Measurements from ENCODE around the gene S100A16. TPM values are rescaled to one million over a fixed set of nuclear protein-coding genes. Genes with fewer than 3 reads are reported as not detected.

Gene S100A16
- total RNA-seq, 2 experiments from 2014 or later: not detected

DNA sequence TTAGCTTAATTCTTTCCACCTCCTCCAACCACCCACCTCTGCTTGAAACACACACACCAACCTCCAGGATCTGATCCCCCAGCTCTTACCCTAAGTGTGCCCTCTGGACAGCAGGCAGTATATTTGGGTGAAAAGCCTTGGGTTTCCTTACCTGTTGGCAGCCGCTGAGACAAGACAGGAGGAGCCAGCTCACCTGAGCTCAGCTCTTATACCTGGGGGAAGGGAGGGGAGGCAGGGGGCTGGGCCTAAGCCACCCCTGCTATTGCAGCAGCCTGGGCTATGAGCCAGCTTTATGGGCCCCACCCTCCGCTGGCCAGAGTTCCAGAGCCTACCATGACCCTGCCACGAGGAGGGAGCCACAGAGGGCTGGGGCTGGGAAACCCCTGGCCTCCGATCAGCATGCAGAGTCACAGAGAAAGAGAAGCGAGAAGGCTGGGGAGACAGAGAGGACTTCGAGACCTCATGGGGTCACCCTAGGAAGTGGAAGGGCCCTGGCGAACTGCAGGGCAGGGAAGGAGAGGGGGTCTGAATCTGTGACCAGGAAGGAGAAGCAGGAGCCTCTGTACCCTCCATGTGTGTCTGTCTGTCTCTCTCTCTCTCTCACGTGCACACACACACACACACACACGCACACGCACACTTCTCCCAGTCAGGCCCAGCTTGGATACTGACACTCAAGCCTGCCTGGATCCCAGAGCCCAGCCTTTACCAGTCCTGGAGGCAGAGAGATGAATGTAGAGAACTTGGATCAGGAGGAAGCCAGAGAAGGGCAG lies 3.4 kb upstream of the S100A16 start, which contains the start of gene S100A14:
Gene S100A14, minus strand, starts transcription at position 182 of the 773 bp plus-strand sequence. CDS start 467 bp downstream, outside the sequence.
- CTCF ChIA-PET: interaction anchor here (0.6 to 6.5 kb wide), 12 partner anchors 9 to 107 kb away, joined by 3 to 60 read pairs (median 6); partner anchors contain the start of genes CHTOP, S100A1 and S100A13
- Mint-ChIP-seq H3K9me3 (ENCODE audit: low read depth) (no peaks in the 10 kb centered on the region), H3K36me3 (ENCODE audit: low read depth) (no peaks in the 10 kb centered on the region), H3K27ac (peak within 1 kb of the TSS; percentile 39), H3K4me1 (peaks cover 20% of the 10 kb centered on the region), H3K27me3 (no peaks in the 10 kb centered on the region), H3K4me3 (no peak within 1 kb of the TSS)
- POLR2A ChIA-PET: no interaction called here
- no peak for DNase-seq
- intact Hi-C loops (cut with DNase I, micrococcal nuclease): loop anchor here in 1 of 2 experiments (5.0 kb wide), 1 partner anchor 84 kb away; no protein-coding TSS in a partner anchor
- no peak for ATAC-seq

DNA sequence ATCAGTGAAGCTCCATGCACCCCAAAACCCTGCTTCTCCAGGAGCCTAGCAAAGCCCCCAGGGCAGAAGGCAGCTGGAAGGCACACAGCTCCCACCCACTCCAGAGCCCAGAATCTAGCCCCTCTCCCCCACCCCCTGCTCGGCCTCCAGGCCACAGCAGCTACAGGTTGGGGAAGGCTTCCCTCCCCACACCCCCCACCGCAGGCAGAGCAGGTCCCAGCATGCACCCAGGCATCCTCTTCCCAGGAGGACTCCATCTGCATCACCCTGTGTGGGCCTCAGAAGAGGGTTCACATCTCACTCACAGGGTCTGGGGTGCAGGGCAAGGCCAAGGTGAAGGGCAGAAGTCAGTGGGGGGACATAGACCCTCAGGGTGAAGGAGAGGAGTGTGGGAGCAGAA lies 2.5 kb upstream of the S100A16 start:
- H3K27ac Mint-ChIP-seq: no peak overlapping the region
- no peaks in the 10 kb centered on the region for H3K9me3 Mint-ChIP-seq (ENCODE audit: low read depth)
- H3K4me3 Mint-ChIP-seq: no peak overlapping the region
- DNase-seq (no peak), ATAC-seq (no peak)
- CTCF ChIA-PET: interaction anchor here (0.6 to 6.5 kb wide), 7 partner anchors 8 to 106 kb away, joined by 3 to 60 read pairs (median 4); partner anchors contain the start of genes CHTOP, S100A1 and S100A13
- H3K36me3 Mint-ChIP-seq (ENCODE audit: low read depth): no peaks in the 10 kb centered on the region
- peaks cover 20% of the 10 kb centered on the region for H3K4me1 Mint-ChIP-seq
- intact Hi-C loops (cut with DNase I, micrococcal nuclease): loop anchor here in 1 of 2 experiments (5.0 kb wide), 1 partner anchor 83 kb away; no protein-coding TSS in a partner anchor
- POLR2A ChIA-PET: no interaction called here
- H3K27me3 Mint-ChIP-seq: no peaks in the 10 kb centered on the region

DNA sequence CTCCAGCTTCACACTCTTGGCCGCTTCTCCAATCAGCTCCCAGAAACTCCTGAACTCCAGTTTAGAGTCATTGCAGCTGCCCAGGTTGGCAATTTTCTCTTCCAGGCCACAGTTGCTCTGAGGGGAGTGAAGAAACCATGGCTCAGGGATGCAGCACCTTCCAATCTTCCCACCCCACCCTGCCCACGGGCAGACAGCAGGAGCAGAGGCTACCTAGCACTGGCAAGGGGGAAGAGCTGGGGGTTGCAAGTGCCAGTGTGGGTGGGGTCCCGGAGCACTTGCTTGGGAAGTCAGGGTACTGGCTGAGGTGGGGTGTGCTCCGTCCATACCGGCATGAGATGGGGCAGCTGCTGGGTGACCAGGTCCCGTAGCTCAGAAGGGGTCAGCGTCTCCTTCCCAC lies 2.0 kb upstream of the S100A16 start:
- no peak for DNase-seq
- Mint-ChIP-seq H3K36me3 (ENCODE audit: low read depth) (no peaks in the 10 kb centered on the region), H3K27me3 (no peaks in the 10 kb centered on the region), H3K4me3 (no peak overlapping the region), H3K9me3 (ENCODE audit: low read depth) (no peaks in the 10 kb centered on the region), H3K27ac (no peak overlapping the region), H3K4me1 (peaks cover 20% of the 10 kb centered on the region)
- ChIA-PET POLR2A (interaction anchor here (0.7 kb wide), 1 partner anchor 37 kb away, joined by 7 read pairs; no protein-coding TSS in a partner anchor), CTCF (interaction anchor here (1.0 to 6.5 kb wide), 7 partner anchors 8 to 105 kb away, joined by 3 to 60 read pairs (median 4); partner anchors contain the start of genes S100A1 and S100A13)
- ATAC-seq: no peak
- intact Hi-C loops (cut with DNase I, micrococcal nuclease): loop anchor here in 1 of 2 experiments (5.0 kb wide), 1 partner anchor 83 kb away; no protein-coding TSS in a partner anchor

DNA sequence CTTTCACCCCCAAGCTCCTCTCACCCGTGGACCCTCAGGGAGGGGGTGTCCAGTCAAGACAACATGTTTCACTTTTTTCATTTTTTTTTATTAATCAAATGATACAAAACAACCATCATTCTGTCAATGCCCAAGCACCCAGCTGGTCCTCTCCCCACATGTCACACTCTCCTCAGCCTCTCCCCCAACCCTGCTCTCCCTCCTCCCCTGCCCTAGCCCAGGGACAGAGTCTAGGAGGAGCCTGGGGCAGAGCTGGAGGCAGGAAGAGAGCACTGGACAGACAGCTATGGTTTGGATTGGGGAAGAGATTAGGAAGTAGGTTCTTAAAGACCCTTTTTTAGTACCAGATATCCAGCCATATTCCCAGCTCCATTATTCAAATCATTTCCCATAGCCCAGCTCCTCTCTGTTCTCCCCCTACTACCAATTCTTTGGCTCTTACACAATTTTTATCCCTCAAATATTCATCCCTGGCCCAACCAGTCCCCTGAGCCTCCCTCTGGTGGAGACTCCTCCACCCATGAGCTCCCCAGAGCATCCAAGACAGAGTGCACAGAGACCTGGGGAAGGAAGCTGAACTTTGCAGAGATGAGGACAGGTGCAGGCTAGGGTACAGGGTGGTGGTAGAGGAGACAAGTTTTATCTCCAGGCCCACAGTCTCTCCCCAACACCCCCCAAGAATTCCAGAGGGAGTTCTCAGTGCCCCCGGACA lies 1.4 kb upstream of the S100A16 start:
- no peak overlapping the region for H3K4me3 Mint-ChIP-seq
- POLR2A ChIA-PET: interaction anchor here (0.7 to 0.8 kb wide), 2 partner anchors 27 to 37 kb away, joined by 3 to 7 read pairs; no protein-coding TSS in a partner anchor
- H3K9me3 Mint-ChIP-seq (ENCODE audit: low read depth): no peaks in the 10 kb centered on the region
- H3K36me3 Mint-ChIP-seq (ENCODE audit: low read depth): no peaks in the 10 kb centered on the region
- H3K27ac Mint-ChIP-seq: no peak overlapping the region
- intact Hi-C loops (cut with DNase I, micrococcal nuclease): no loop called here
- H3K27me3 Mint-ChIP-seq: no peaks in the 10 kb centered on the region
- H3K4me1 Mint-ChIP-seq: peaks cover 20% of the 10 kb centered on the region
- ATAC-seq: no peak
- no peak for DNase-seq
- CTCF ChIA-PET: interaction anchor here (0.6 to 6.5 kb wide), 9 partner anchors 9 to 259 kb away, joined by 3 to 60 read pairs (median 4); partner anchors contain the start of genes S100A1 and S100A13

DNA sequence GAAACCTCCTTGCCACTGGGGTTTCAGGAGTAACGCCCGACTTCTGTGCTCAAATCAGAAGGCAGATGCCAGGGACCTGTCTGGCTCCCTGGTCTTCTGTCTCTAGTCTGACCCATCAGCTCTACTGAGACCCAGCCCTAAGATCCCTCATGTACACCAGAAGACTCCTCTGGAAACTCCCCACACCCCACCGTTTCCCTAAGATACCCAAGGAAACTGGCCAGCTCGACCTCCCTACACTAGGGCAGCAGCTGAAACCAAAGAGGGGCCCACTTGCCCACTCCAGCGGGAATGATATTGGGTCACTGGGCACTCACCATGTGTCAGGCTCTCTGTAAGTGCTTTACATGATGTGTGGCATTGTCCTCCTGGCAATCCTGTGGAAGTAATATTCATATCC lies 469 bp upstream of the S100A16 start:
- Mint-ChIP-seq H3K27ac (no peak overlapping the region), H3K27me3 (no peaks in the 10 kb centered on the region), H3K4me3 (no peak overlapping the region), H3K36me3 (ENCODE audit: low read depth) (no peaks in the 10 kb centered on the region), H3K4me1 (peaks cover 20% of the 10 kb centered on the region), H3K9me3 (ENCODE audit: low read depth) (no peaks in the 10 kb centered on the region)
- no peak for DNase-seq
- ChIA-PET POLR2A (no interaction called here), CTCF (interaction anchor here (1.7 kb wide), 1 partner anchor 10 kb away, joined by 4 read pairs; no protein-coding TSS in a partner anchor)
- no peak for ATAC-seq
- intact Hi-C loops (cut with DNase I, micrococcal nuclease): no loop called here

DNA sequence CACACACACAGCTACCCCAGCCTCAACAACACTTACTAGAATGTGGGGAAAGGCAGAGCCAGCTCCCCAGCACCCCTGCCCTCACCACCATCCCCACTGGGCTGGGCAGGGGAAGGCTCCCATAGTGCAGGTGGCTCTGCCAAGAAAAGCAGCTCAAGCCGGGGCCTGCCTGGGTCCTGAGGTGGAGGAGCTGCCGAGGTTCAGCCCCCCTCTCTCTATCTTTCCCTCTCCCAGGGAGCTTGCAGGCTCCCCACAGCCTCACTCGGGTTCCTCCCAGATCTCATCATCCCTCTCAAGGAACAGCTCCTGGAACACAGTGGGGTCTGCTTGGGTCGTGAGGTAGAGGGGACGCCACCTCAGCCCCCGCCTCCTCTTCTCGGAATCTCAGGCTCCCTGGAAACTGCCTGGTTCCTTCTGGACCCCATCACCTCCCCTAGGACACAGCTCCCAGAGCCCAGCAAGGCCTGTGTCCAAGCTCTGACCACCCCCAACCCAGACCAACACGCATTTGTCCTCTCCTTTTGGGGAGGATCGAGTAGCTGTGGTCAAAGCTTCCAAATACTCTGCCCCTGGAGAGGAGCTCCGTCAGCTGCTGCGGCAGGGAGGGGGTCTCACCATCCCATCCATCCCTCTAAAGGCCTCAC lies 704 bp downstream of the S100A16 start:
- H3K4me1 Mint-ChIP-seq: peaks cover 13% of the 10 kb centered on the region
- CTCF ChIA-PET: interaction anchor here (0.6 to 1.0 kb wide), 4 partner anchors 10 to 102 kb away, joined by 3 to 5 read pairs (median 4); no protein-coding TSS in a partner anchor
- no peaks in the 10 kb centered on the region for H3K9me3 Mint-ChIP-seq (ENCODE audit: low read depth)
- no peak for DNase-seq
- intact Hi-C loops (cut with DNase I, micrococcal nuclease): no loop called here
- no peak overlapping the region for H3K4me3 Mint-ChIP-seq
- no peak for ATAC-seq
- no peaks in the 10 kb centered on the region for H3K36me3 Mint-ChIP-seq (ENCODE audit: low read depth)
- H3K27ac Mint-ChIP-seq: no peak overlapping the region
- POLR2A ChIA-PET: interaction anchor here (0.6 kb wide), 1 partner anchor 102 kb away, joined by 3 read pairs; no protein-coding TSS in a partner anchor
- H3K27me3 Mint-ChIP-seq: no peaks in the 10 kb centered on the region

DNA sequence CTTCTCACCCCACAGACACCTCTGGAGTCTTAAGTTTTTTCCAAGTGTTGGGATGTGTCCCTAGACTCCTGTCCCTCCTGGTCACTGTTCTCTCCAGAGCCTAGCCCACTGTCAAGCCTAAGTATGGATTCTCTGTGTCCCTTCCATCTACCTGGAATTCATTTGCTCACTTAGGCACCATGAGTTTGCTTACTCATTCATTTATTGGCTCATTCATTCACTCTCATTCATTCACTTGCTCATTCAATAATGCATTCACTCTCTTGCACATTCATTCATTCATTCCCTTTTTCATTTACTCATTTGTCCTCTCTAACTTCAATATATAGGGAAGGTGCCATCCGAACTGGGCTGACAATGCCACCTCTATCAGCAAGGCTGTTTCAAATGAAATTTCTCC lies 1.6 kb downstream of the S100A16 start:
- H3K9me3 Mint-ChIP-seq (ENCODE audit: low read depth): no peaks in the 10 kb centered on the region
- ATAC-seq: no peak
- H3K4me1 Mint-ChIP-seq: peaks cover 4% of the 10 kb centered on the region
- POLR2A ChIA-PET: no interaction called here
- intact Hi-C loops (cut with DNase I, micrococcal nuclease): no loop called here
- H3K36me3 Mint-ChIP-seq (ENCODE audit: low read depth): no peaks in the 10 kb centered on the region
- H3K4me3 Mint-ChIP-seq: no peak overlapping the region
- no peak for DNase-seq
- no peak overlapping the region for H3K27ac Mint-ChIP-seq
- CTCF ChIA-PET: interaction anchor here (0.6 to 1.1 kb wide), 2 partner anchors 11 to 101 kb away, joined by 3 to 4 read pairs; no protein-coding TSS in a partner anchor
- no peaks in the 10 kb centered on the region for H3K27me3 Mint-ChIP-seq

DNA sequence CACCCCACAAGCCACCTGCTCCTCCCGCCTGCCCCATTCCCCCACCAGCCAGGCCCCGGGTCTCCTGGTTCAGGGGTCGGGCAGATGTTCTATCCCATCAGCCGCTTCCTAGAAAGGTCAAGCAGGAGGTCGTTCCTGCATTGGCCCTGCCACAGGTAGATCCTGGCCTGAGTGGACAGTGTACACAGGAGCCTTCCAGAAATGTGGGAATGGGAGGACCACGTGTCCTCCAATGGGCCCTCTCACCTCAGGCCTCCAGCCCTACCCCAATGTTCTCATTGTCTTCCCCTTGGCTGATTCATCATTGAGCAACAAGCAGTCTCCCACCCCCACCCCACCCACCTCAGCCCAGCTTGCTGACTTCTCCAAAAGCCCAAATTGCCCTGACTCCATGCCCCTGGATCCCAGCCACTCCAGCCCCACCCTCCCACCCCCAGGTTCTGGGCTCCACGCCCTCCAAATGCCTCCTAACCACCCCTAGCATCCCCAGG lies 2.1 kb downstream of the S100A16 start:
- ChIA-PET POLR2A (no interaction called here), CTCF (interaction anchor here (1.1 kb wide), 1 partner anchor 101 kb away, joined by 3 read pairs; no protein-coding TSS in a partner anchor)
- intact Hi-C loops (cut with DNase I, micrococcal nuclease): no loop called here
- H3K36me3 Mint-ChIP-seq (ENCODE audit: low read depth): no peaks in the 10 kb centered on the region
- no peaks in the 10 kb centered on the region for H3K4me1 Mint-ChIP-seq
- H3K4me3 Mint-ChIP-seq: no peak overlapping the region
- H3K9me3 Mint-ChIP-seq (ENCODE audit: low read depth): no peaks in the 10 kb centered on the region
- DNase-seq (no peak), ATAC-seq (no peak)
- no peak overlapping the region for H3K27ac Mint-ChIP-seq
- H3K27me3 Mint-ChIP-seq: no peaks in the 10 kb centered on the region

DNA sequence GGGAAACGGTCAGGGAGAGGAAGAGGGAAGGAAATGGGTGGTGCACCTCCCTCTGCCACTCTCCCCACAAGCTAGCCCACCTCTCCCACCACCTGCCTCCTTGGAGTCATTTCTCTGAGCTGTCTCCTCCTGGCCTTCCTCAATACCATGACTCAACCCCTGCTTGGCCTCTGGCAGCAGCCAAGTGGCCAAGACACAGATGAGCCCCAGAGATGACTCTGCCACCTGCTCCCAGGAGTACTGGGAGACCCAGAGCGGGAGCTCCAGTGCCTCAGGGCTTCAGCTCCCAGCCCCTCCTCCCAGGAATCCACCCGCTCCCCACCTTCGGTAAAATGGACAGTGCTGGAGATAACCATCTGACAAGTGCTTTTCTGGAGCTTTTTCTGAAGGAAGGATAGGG lies 2.6 kb downstream of the S100A16 start:
- ATAC-seq (no peak), DNase-seq (no peak)
- no peaks in the 10 kb centered on the region for H3K27me3 Mint-ChIP-seq
- H3K4me1 Mint-ChIP-seq: no peaks in the 10 kb centered on the region
- CTCF ChIA-PET: interaction anchor here (1.1 kb wide), 1 partner anchor 100 kb away, joined by 3 read pairs; no protein-coding TSS in a partner anchor
- POLR2A ChIA-PET: no interaction called here
- no peaks in the 10 kb centered on the region for H3K9me3 Mint-ChIP-seq (ENCODE audit: low read depth)
- H3K36me3 Mint-ChIP-seq (ENCODE audit: low read depth): no peaks in the 10 kb centered on the region
- no peak overlapping the region for H3K4me3 Mint-ChIP-seq
- no peak overlapping the region for H3K27ac Mint-ChIP-seq
- intact Hi-C loops (cut with DNase I, micrococcal nuclease): no loop called here

DNA sequence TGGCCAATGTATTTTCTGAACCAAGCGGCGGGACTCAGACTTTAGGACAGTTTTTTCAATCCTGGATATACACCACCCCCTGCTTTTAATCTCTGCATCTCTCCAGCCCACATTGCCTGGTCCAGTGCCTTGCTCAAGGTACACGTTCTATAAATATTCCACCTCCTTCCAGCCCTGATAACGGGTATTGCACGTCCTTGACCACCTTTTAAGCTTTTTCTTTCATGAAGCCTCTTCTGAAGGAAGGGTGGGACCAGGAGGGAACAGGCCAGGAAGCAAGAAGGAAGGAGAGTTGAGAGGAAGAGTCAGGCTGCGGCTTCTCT lies 3.4 kb downstream of the S100A16 start:
- H3K4me3 Mint-ChIP-seq: no peak overlapping the region
- H3K36me3 Mint-ChIP-seq (ENCODE audit: low read depth): no peaks in the 10 kb centered on the region
- no peaks in the 10 kb centered on the region for H3K9me3 Mint-ChIP-seq (ENCODE audit: low read depth)
- POLR2A ChIA-PET: no interaction called here
- DNase-seq (no peak), ATAC-seq (no peak)
- no peaks in the 10 kb centered on the region for H3K4me1 Mint-ChIP-seq
- H3K27me3 Mint-ChIP-seq: no peaks in the 10 kb centered on the region
- H3K27ac Mint-ChIP-seq: no peak overlapping the region
- CTCF ChIA-PET: no interaction called here
- intact Hi-C loops (cut with DNase I, micrococcal nuclease): loop anchor here in 1 of 2 experiments (10.0 kb wide), 1 partner anchor 255 kb away; the partner anchor contains the start of gene S100A9
